ENCODE results near the gene KAZN.

Gene KAZN

GRCh38 chr1:14970115-14970798, 371.8 kb downstream of the KAZN start:
- no peak for DNase-seq

GRCh38 chr1:14970799-14971141, 372.3 kb downstream of the KAZN start:
- no peak for DNase-seq

GRCh38 chr1:14971221-14971620, 372.7 kb downstream of the KAZN start:
- no peak for DNase-seq

- no peak for DNase-seq
These were observed 373.6 kb downstream of the KAZN start for GRCh38 chr1:14972107-14972506.

GRCh38 chr1:14973773-14974172, 375.3 kb downstream of the KAZN start:
- DNase-seq = no peak

GRCh38 chr1:14974361-14974760, 375.9 kb downstream of the KAZN start:
- no peak for DNase-seq

- DNase-seq = no peak
These were observed 376.6 kb downstream of the KAZN start for GRCh38 chr1:14975119-14975518.

GRCh38 chr1:14976256-14976655, 377.8 kb downstream of the KAZN start:
- no peak for DNase-seq

- no peak for DNase-seq
These were observed 378.9 kb downstream of the KAZN start for GRCh38 chr1:14977338-14977931.

- no peak for DNase-seq
These were observed 382.2 kb downstream of the KAZN start for GRCh38 chr1:14980621-14981218.

GRCh38 chr1:14982029-14982428, 383.5 kb downstream of the KAZN start:
- DNase-seq = no peak

- DNase-seq = no peak
These were observed 384.8 kb downstream of the KAZN start for GRCh38 chr1:14983277-14983676.

GRCh38 chr1:14986168-14986567, 387.7 kb downstream of the KAZN start:
- DNase-seq = no peak

GRCh38 chr1:14987829-14988603, 389.5 kb downstream of the KAZN start:
- no peak for DNase-seq

GRCh38 chr1:14988636-14989035, 390.2 kb downstream of the KAZN start:
- no peak for DNase-seq

- DNase-seq = no peak
These were observed 391.6 kb downstream of the KAZN start for GRCh38 chr1:14989931-14990728.

GRCh38 chr1:14993414-14993813, 394.9 kb downstream of the KAZN start:
- no peak for DNase-seq

- DNase-seq = no peak
These were observed 395.7 kb downstream of the KAZN start for GRCh38 chr1:14994148-14994547.

- DNase-seq = no peak
These were observed 396.5 kb downstream of the KAZN start for GRCh38 chr1:14994841-14995437.

GRCh38 chr1:14996133-14997050, 397.9 kb downstream of the KAZN start:
- DNase-seq = no peak

- DNase-seq = no peak
These were observed 399.3 kb downstream of the KAZN start for GRCh38 chr1:14997646-14998276.

Data from NCI-H1092 (cell line).